SU-DHL-6 (cell line): ENCODE measurements around the gene RALY.

Experiments
- H2AFZ ChIP-seq: fragments of 200-600 bp; sonication (generic); 2 replicates; pipeline ENCODE4 v1.6.1; 2014; ENCODE audit warnings: low read depth, mild to moderate bottlenecking, moderate library complexity, mixed read lengths, antibody characterized with exemption, low read length; ENCODE audit not compliant: severe bottlenecking
- H3F3A ChIP-seq: fragments of 200-600 bp; shearing (Covaris generic); 2 replicates; pipeline ENCODE4 v1.6.0; 2016; ENCODE audit warnings: antibody characterized with exemption, mild to moderate bottlenecking; ENCODE audit not compliant: insufficient read depth
- H3K27ac ChIP-seq: fragments of 200-600 bp; sonication (generic); 2 replicates; pipeline ENCODE4 v1.5.1; 2016; ENCODE audit warnings: low read depth, mild to moderate bottlenecking, low read length, moderate library complexity, mixed read lengths
- H3K27me3 ChIP-seq: fragments of 200-600 bp; sonication (generic), shearing (Covaris generic); 2 replicates; pipeline ENCODE4 v1.6.0; 2014; ENCODE audit warnings: mild to moderate bottlenecking, low read length
- H3K36me3 ChIP-seq: fragments of 200-600 bp; sonication (generic); 2 replicates; pipeline ENCODE4 v1.6.1; 2014; ENCODE audit warnings: mild to moderate bottlenecking, low read length, mixed read lengths
- H3K4me2 ChIP-seq: fragments of 300-600, 200-600 bp; shearing (Covaris generic), sonication (generic); 2 replicates; pipeline ENCODE4 v1.6.0; 2014; ENCODE audit warnings: low read length, low read depth, mild to moderate bottlenecking; ENCODE audit not compliant: poor library complexity, severe bottlenecking
- H3K4me3 ChIP-seq: fragments of 200-600 bp; sonication (generic); 2 replicates; pipeline ENCODE4 v1.5.1; 2014; ENCODE audit warnings: antibody characterized with exemption, low read length, mild to moderate bottlenecking, mixed read lengths; ENCODE audit not compliant: insufficient read depth, poor library complexity, severe bottlenecking
- H3K79me2 ChIP-seq: fragments of 200-600 bp; sonication (generic); 2 replicates; pipeline ENCODE4 v1.6.1; 2014; ENCODE audit warnings: mild to moderate bottlenecking, low read length, moderate library complexity; ENCODE audit not compliant: insufficient read depth
- H3K9ac ChIP-seq: fragments of 200-600 bp; sonication (generic); 2 replicates; pipeline ENCODE4 v1.7.0; 2014; ENCODE audit warnings: mild to moderate bottlenecking, low read length
- H3K9me2 ChIP-seq: fragments of 200-600 bp; sonication (generic); replicated peaks from 2 replicates; pipeline ENCODE4 v1.6.1; 2014; ENCODE audit warnings: low read length; ENCODE audit not compliant: insufficient read depth
- H3K9me3 ChIP-seq: fragments of 200-600 bp; sonication (generic); 2 replicates; pipeline ENCODE4 v1.6.1; 2014; ENCODE audit warnings: low read length, mixed read lengths; ENCODE audit not compliant: insufficient read depth
- H4K20me1 ChIP-seq: fragments of 200-600 bp; sonication (generic); 2 replicates; pipeline ENCODE4 v1.6.1; 2014; ENCODE audit warnings: low read depth, mild to moderate bottlenecking, antibody characterized with exemption, low read length, moderate library complexity, mixed read lengths
- EZH2phosphoT487 ChIP-seq: fragments of 200-600 bp; sonication (generic), shearing (Covaris generic); conservative IDR thresholded peaks from 2 replicates; pipeline ENCODE4 v1.6.1; 2018; ENCODE audit warnings: mild to moderate bottlenecking, antibody characterized with exemption, low read length, moderate library complexity, mixed read lengths
- TF ChIP-seq, protein P1 (sequence below): fragments of 200-600 bp; sonication (generic); IDR thresholded peaks from one replicate; pipeline ENCODE4 v1.5.1; 2017; ENCODE audit warnings: antibody characterized with exemption, mild to moderate bottlenecking, low read length, moderate library complexity; ENCODE audit not compliant: insufficient read depth, poor library complexity, severe bottlenecking

The RALY gene

DNA sequence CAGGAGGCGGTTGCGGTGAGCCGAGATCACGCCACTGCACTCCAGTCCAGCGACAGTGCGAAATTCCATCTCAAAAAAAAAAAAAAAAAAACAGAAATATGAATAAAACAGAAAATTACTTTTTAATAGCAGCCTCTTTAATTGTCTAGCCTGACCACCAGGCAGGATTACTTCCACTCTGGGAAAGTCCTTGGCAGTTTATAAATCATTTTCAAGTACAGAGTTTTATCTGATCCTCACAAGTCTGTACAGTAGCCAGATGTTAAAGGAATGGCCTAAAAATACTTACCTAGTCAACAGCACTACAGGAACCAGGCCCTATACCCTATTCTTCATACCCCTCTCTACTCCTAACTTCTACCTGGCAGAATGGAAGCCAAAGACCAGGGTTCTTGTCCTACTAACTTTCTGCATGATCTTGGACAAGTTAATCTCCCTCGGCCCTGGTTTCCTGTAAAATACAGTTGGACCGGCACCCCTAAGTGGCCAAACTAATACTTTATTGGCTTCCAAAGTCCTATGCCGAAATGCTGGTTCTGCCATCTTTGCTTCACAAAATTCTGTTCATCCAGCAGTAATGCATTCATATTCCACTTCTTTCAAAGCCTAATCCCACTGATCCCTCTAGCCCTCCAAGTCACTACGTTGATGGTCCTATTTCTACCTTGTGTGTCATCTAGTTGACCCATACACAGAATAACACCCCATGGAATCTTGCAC lies 116.5 kb downstream of the RALY start:
- H3K4me2 ChIP-seq = peak overlapping the region; percentile 82
- no peak overlapping the region for H2AFZ ChIP-seq
- no peak for TF ChIP-seq EZH2phosphoT487
- TF ChIP-seq, protein P1, sequence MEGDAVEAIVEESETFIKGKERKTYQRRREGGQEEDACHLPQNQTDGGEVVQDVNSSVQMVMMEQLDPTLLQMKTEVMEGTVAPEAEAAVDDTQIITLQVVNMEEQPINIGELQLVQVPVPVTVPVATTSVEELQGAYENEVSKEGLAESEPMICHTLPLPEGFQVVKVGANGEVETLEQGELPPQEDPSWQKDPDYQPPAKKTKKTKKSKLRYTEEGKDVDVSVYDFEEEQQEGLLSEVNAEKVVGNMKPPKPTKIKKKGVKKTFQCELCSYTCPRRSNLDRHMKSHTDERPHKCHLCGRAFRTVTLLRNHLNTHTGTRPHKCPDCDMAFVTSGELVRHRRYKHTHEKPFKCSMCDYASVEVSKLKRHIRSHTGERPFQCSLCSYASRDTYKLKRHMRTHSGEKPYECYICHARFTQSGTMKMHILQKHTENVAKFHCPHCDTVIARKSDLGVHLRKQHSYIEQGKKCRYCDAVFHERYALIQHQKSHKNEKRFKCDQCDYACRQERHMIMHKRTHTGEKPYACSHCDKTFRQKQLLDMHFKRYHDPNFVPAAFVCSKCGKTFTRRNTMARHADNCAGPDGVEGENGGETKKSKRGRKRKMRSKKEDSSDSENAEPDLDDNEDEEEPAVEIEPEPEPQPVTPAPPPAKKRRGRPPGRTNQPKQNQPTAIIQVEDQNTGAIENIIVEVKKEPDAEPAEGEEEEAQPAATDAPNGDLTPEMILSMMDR = no peak
- H3K79me2 ChIP-seq = peaks cover 69% of the 10 kb centered on the region
- peak overlapping the region; percentile 94 for H3K9ac ChIP-seq
- peak overlapping the region; percentile 76 for H3K4me3 ChIP-seq
- H4K20me1 ChIP-seq = peaks cover 53% of the 10 kb centered on the region
- peaks cover 36% of the 10 kb centered on the region for H3K36me3 ChIP-seq
- H3K27ac ChIP-seq = 0 out of 2 replicates have a peak overlapping the region, but pooled peaks have one; percentile 83
- no peaks in the 10 kb centered on the region for H3K9me2 ChIP-seq
- no peaks in the 10 kb centered on the region for H3K27me3 ChIP-seq
- H3K9me3 ChIP-seq = no peaks in the 10 kb centered on the region
- H3F3A ChIP-seq = peaks cover 12% of the 10 kb centered on the region; the same call in 1 of the 2 replicates

DNA sequence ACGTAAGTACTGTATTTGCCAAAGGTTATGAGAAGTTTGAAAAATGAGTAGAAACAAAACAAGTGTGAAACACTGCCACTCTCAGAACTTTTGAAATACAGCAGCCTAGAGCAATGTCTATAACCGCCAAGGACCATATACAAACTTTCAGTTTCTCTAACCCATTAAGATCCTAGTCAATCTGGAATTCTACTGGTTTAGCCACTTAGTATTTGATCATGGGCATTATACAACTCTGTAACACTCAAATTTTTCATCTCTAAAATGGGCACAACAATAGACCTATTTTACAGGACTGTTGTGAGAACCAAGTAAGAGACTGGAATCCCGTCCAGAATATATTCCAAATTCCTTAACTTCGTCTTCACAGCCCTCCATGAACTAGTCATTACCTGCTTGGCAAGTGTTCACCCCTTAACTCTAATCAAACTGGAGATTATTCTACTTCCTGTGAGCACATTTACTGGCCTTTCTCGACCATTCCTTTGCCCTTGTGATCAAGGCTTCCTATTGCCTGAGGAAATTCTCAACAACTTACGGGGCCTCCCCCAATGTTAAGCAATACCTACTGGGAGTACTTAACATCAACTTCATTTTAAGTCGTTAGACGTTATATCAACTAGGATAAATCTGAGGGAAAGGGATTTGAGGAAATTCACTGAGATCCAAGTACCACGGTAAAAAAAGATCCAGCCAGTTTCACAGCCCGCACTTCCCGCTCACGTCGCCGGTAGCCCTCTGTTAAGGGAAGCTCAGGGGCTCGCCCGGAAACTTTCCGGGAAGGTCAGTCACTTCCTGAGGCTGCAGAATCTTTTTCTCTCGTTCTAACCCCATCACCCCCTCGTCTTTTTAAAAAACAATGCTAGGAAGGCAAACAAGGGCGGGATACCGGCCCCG lies 117.3 kb downstream of the RALY start:
- peaks cover 45% of the 10 kb centered on the region for H4K20me1 ChIP-seq
- H2AFZ ChIP-seq = no peak overlapping the region
- no peaks in the 10 kb centered on the region for H3K9me2 ChIP-seq
- no peaks in the 10 kb centered on the region for H3K27me3 ChIP-seq
- peaks cover 12% of the 10 kb centered on the region; the same call in 1 of the 2 replicates for H3F3A ChIP-seq
- peaks cover 29% of the 10 kb centered on the region for H3K36me3 ChIP-seq
- peak overlapping the region; percentile 94 for H3K9ac ChIP-seq
- no peaks in the 10 kb centered on the region for H3K9me3 ChIP-seq
- peak overlapping the region; percentile 83 for H3K27ac ChIP-seq
- H3K79me2 ChIP-seq = peaks cover 60% of the 10 kb centered on the region
- H3K4me3 ChIP-seq = peak overlapping the region; percentile 76
- peak overlapping the region; percentile 82 for H3K4me2 ChIP-seq
- no peak for TF ChIP-seq EZH2phosphoT487
- TF ChIP-seq, protein P1 = no peak

DNA sequence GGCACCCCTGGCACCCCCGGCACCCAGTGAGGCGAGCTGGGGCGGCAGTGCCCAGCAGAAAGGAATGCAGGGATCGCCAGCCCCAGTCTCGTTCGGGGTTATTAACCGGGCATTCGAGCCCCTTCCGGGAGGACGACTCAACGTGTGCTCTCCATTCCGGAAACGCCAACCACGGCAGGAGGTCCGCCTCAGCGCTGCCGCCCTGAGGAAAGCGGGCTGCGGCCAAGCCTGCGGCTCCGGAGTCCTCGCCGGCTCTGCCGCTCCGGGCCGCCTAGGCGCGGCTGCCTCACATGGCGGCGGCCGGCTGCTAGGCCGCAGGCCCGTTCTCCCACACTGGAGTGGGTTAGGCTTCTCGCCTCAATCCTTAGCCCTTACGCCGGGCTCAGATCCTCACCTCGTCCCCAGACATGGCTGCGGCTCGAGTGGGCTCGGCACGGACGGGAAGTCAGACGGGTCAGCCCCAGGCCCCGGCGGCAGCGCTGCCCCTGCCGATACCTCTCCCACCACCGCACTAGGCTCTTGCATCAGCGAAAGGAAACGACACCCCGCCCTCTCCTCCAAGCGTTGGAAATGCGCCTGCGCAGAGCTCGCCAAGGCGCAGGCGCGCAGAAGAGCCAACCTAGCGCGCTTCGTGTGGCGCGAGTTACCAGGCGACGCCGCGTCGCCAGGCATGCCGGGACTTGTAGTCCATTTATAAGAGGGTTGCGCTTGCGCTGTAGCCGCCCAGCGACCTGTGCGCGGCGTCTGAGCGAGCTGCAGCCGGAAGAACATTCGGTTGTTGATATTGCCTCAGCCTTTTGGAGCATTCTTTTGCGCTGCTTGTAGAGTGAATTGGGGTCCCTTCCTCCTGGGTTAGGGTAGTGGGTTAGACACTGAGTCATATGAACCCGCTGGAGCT lies 118.2 kb downstream of the RALY start, which contains the start of gene EIF2S2:
TSS of gene EIF2S2 (minus strand) at position 542 of the 898 bp plus-strand sequence. CDS start at position 409, 133 bp downstream.
- peaks cover 38% of the 10 kb centered on the region for H4K20me1 ChIP-seq
- TF ChIP-seq EZH2phosphoT487 = no peak
- TF ChIP-seq, protein P1 = no peak
- peak within 1 kb of the TSS; percentile 89 for H2AFZ ChIP-seq
- peak within 1 kb of the TSS; percentile 83 for H3K4me3 ChIP-seq
- H3K9me3 ChIP-seq = no peaks in the 10 kb centered on the region
- peaks cover 51% of the 10 kb centered on the region for H3K79me2 ChIP-seq
- H3K4me2 ChIP-seq = peak within 1 kb of the TSS; percentile 99
- H3K27ac ChIP-seq = peak within 1 kb of the TSS; percentile 83
- H3F3A ChIP-seq = peaks cover 9% of the 10 kb centered on the region; the same call in 1 of the 2 replicates
- H3K9ac ChIP-seq = peak within 1 kb of the TSS; percentile 94
- H3K36me3 ChIP-seq = peaks cover 26% of the 10 kb centered on the region
- H3K27me3 ChIP-seq = no peaks in the 10 kb centered on the region
- H3K9me2 ChIP-seq = no peaks in the 10 kb centered on the region
